RCC 7860 (cell line): ENCODE data around the gene BST1.

Source experiments
- DNase-seq: peaks from one replicate; pipeline ENCODE4 v3.0.0-alpha.2; 2015; ENCODE audit warnings: low spot score
- FAIRE-seq: peaks from 2 replicates; lab custom pipeline; 2012; peaks lifted over from hg19 to GRCh38; lab: Jason Lieb, UNC

Gene BST1, protein sequence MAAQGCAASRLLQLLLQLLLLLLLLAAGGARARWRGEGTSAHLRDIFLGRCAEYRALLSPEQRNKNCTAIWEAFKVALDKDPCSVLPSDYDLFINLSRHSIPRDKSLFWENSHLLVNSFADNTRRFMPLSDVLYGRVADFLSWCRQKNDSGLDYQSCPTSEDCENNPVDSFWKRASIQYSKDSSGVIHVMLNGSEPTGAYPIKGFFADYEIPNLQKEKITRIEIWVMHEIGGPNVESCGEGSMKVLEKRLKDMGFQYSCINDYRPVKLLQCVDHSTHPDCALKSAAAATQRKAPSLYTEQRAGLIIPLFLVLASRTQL

GRCh38 chr4:15702941-15703403 is at the start of gene BST1:
Gene BST1 (plus strand): TSS chr4:15703065. CDS start chr4:15703145, 80 bp downstream.
- FAIRE-seq (no peak), DNase-seq (no peak)

DNA sequence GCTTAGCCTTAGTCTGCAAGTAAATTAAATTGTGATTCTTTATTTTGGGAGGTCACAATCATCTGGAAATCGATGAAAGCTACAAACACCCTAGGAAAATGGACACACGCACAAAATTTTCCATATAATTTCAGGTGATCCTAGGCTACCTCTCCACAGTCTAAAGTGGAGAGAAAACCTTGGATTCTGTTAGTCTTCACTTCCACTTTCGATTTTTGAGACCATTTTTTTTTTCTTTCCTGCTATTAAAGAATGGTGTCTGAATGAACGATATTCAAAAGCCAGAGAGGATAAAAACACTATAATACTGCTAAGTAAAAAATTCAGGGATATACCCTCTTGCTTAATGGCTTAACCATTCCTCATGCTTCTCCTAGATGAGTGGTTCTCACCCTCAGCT is 49.4 kb upstream of the BST1 start:
- FAIRE-seq, result no peak
- DNase-seq, result no peak

GRCh38 chr4:15653864-15654592 is 48.8 kb upstream of the BST1 start:
- FAIRE-seq (peak; percentile 62), DNase-seq (peak; percentile 58)

GRCh38 chr4:15654593-15655222 is 48.2 kb upstream of the BST1 start:
- no peak for FAIRE-seq

DNA sequence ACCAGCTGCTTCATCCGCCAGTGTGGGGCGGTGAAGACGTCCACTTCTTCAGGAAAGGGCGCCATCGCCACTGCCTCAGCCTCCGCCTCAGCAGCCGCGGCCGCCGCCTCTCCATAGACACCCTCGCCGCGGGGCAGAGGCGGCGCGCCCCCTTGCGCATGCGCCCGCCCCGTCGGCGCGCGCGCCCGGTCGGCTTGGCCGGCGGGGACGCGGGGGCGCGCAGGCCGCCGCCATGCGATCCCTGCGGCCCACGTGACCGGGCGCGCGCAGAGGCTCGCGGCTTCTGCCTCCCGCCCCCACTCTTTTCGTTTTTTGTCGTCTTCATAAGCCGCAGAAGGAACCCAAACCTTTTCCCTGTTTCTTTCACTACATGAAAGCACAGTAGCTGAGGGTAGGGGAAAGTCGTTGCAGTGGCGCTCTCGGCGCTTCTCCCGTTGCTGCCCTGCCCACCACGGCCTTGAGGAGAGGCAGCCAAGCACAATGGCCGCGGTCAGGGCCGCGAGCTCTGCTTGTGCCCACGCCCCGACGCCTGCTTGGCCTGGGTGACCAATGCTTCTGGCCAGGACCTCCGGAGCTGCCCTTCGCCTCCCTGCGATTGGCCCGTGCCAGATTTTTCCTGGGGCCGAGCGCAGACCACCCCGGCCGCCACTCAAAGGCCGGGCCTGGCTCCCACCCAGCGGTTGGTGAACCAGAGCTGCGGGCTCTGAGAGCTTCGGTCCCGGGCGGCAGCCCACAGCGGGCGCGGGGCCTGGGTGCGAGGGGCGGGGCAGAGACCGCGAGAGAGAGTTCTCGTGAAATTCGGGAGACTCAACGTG is 47.4 kb upstream of the BST1 start, which contains the start of gene FBXL5:
Gene FBXL5 (minus strand): TSS at position 135 of the 815 bp plus-strand sequence. CDS start 70 bp downstream, at position 65.
- FAIRE-seq, result no peak
- DNase-seq, result peak; percentile 62

More at GRCh38 chr4:15654593-15655222, 48.2 kb upstream of the BST1 start:
- peak; percentile 9 for DNase-seq

GRCh38 chr4:15656038-15656470 is 46.8 kb upstream of the BST1 start:
- FAIRE-seq (no peak), DNase-seq (no peak)

DNA sequence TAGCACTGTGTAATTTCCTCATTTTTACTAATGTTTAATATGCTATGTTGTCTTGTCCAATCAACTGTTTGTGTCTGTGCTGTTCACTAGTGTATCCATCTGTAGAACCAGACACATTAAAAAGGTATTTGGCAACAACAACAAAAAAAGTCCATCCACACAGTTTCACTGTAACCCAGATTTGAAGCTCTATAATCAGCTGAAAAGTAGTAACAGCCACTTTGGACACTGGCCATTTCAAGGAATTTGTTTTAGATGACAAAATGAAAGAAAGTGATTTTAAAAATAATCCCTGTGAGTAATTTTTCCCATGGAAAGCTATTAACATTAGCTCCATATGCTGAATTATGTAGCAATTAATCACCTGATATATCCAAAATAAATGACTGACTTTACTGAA is 45.5 kb upstream of the BST1 start:
- DNase-seq, result no peak
- no peak for FAIRE-seq

DNA sequence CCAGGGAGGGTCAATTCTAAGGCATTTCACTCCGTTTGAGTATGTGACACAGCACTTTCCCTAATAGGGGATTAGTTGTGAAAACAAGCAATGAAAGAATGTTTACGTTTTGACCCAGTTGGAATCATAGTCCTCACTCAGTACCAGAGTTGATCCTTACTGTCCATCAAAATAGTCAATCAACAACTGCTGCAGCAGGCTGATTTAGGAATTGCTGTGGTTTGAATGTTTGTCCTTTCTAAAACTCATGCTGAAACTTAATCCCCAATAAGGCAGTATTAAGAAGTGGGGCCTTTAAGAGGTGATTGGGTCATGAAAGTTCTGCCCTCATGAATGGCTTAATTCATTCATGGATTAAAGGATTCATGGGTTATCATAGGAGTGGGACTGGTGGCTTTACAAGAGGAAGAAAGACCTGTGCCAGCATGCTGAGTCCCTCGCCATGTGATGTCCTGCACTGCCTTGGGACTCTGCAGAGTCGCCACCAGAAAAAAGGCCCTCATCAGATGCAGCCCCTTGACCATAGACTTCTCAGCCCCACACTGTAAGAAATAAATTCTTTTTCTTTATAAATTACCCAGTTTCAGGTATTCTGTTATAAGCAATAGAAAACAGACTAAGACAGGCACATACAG is 44.6 kb upstream of the BST1 start:
- no peak for FAIRE-seq
- DNase-seq, result no peak

- DNase-seq (no peak), FAIRE-seq (no peak)
Observed at GRCh38 chr4:15658781-15659180, 44.1 kb upstream of the BST1 start.

- DNase-seq (no peak), FAIRE-seq (no peak)
Observed at GRCh38 chr4:15659768-15660570, 42.9 kb upstream of the BST1 start.

GRCh38 chr4:15665753-15666365 is 37.0 kb upstream of the BST1 start:
- FAIRE-seq (no peak), DNase-seq (peak; percentile 29)

DNA sequence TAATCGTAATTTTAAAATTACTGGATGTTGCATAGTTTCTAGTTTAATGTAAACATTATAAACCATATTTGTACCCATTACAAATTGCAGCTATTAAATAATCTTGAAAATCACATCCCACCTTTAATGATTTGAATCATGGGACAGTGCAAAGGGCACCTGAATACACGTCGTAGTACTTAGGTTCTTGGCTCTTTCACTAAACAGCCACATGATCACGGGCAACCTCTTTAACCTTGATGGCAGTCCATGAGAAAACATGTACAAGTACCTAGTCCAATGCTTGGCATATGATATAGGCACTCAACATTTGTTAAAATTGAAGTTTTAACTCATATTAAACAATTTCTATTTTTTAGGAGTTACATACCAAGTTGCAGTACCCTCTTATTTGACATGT is 35.9 kb upstream of the BST1 start:
- DNase-seq (no peak), FAIRE-seq (no peak)

DNA sequence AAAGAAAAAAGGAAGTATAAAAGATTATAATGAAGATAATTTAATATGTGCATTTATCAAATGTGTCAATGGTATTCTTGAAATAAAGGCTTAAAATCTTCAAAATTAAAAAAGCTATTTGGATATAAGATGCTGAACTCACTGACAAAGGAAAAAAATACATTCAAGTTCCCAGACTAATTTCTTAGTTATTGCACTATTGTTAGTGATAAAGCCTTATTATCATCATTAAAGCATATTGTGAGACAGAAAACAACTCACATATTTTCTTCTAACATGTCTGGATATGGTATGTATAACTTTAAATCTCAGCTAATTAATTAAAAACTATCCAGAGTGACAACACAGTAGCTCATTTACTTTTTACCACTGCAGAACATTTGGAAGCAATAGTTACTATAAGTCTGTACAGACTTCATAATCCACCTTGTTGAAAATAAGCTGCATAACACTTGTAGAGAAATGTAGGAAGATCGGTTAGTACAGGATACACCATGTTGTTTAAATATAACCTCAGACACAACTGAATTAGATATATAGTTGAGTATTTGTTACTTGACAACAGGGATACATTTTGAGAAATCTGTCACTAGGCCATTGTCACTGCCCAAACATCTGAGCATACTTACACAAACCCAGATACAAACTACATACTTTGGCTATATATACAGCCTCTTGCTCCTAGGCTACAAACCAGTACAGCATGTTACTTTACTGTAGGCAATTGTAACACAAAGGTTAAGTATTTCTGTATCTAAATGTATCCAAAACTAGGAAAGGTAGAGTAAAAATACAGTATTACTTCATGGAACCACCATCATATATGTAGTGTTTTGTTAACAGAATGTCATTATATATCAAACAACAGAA is 34.1 kb upstream of the BST1 start:
- FAIRE-seq (no peak), DNase-seq (no peak)

DNA sequence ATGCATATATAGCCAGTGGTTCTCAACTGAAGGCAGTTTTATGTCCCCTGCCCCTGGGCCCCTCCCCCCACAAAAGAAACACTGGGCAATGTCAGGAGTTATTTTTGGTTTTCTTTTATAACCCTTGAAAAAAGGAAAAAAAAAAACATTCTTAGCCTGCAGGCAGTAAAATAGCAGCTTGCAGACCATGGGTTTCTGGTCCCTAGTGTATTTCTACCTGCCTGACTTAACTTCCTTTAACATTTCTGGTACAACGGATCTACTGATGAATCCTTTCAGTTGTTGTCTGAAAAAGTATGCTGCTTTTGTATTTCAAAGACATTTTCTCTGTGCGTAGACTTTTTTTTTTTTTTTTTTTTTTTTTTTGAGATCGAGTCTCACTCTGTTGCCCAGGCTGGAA is 32.3 kb upstream of the BST1 start:
- DNase-seq (no peak), FAIRE-seq (no peak)

DNA sequence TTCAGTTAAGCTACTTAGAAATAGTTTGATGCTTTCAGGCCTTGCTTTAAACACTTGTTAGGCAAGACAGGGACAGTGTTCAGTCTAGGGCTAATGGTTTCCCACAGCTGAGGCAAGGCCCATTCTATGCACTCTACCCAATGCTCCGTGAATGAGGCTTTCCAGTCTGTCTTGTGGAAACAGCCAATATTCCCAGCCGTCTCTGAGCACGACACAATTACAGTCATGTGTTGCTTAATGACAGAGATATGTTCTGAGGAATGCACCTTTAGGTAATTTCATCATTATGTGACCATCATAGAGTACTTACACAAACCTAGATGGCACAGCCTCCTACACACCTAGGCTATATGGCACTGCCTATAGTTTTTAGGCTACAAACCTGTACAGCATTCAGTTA is 30.8 kb upstream of the BST1 start:
- DNase-seq (no peak), FAIRE-seq (no peak)

GRCh38 chr4:15673337-15673736 is 29.5 kb upstream of the BST1 start:
- no peak for DNase-seq
- no peak for FAIRE-seq

DNA sequence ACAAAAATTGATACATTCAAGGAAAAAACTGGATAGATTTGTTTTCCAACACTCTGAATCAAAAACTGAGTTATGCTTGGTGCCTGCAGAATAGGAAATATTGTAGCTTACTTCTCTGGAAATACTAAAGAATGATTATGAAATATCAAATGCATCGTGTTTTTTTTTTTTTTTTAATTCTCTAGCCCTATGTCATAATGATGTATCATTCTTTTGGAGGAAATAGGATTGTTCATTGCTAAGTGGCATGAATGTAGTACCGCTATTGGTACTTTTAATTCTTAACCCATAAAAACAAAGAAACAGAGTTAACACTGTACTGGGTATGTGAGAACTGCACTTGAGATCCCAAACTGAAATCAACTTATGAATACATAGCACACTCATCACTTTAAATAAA is 28.8 kb upstream of the BST1 start:
- DNase-seq, result no peak

GRCh38 chr4:15674926-15675325 is 27.9 kb upstream of the BST1 start:
- DNase-seq, result no peak
- FAIRE-seq, result peak; percentile 83

More for the DNA sequence above, 28.8 kb upstream of the BST1 start:
- FAIRE-seq, result no peak
